DOHH2 (cell line): Measurements from ENCODE around the gene CDS1.

ENCODE experiments used
- H3F3A ChIP-seq: fragments of 200-600 bp; sonication (generic), shearing (Covaris generic); 2 replicates; pipeline ENCODE4 v1.6.0; 2016; ENCODE audit warnings: antibody characterized with exemption, mild to moderate bottlenecking; ENCODE audit not compliant: control insufficient read depth, insufficient read depth
- H3K27ac ChIP-seq: fragments of 200-600 bp; sonication (generic); 2 replicates; pipeline ENCODE4 v1.5.1; 2014; ENCODE audit warnings: low read depth, mild to moderate bottlenecking, low read length, moderate library complexity
- H3K27me3 ChIP-seq: fragments of 200-600 bp; sonication (generic); 2 replicates; pipeline ENCODE4 v1.6.1; 2014; ENCODE audit warnings: mild to moderate bottlenecking, low read length, mixed read lengths; ENCODE audit not compliant: control insufficient read depth
- H3K36me3 ChIP-seq: fragments of 200-600 bp; sonication (generic); 2 replicates; pipeline ENCODE4 v1.6.1; 2014; ENCODE audit warnings: mild to moderate bottlenecking, low read length, moderate library complexity, mixed read lengths; ENCODE audit not compliant: control insufficient read depth
- H3K4me1 ChIP-seq: fragments of 200-600 bp; sonication (generic); 2 replicates; pipeline ENCODE4 v1.6.1; 2014; ENCODE audit warnings: mild to moderate bottlenecking, low read length, mixed read lengths; ENCODE audit not compliant: control insufficient read depth
- H3K4me2 ChIP-seq: fragments of 200-600 bp; sonication (generic); 2 replicates; pipeline ENCODE4 v1.6.0; 2014; ENCODE audit warnings: mild to moderate bottlenecking, low read length, moderate library complexity
- H3K4me3 ChIP-seq: fragments of 200-600 bp; sonication (generic); 2 replicates; pipeline ENCODE4 v1.5.1; 2014; ENCODE audit warnings: mild to moderate bottlenecking, low read length, mixed read lengths
- H3K79me2 ChIP-seq: fragments of 200-600 bp; sonication (generic); 2 replicates; pipeline ENCODE4 v1.6.1; 2014; ENCODE audit warnings: mild to moderate bottlenecking, low read length, mixed read lengths; ENCODE audit not compliant: control insufficient read depth
- H3K9me2 ChIP-seq: fragments of 200-600 bp; sonication (generic); replicated peaks from 2 replicates; pipeline ENCODE4 v1.6.1; 2014; ENCODE audit warnings: mild to moderate bottlenecking, low read length, mixed read lengths; ENCODE audit not compliant: control insufficient read depth
- H3K9me3 ChIP-seq: fragments of 200-600 bp; sonication (generic); 2 replicates; pipeline ENCODE4 v1.6.1; 2014; ENCODE audit warnings: antibody characterized with exemption, low read length, mixed read lengths; ENCODE audit not compliant: control insufficient read depth, insufficient read depth
- H4K20me1 ChIP-seq: fragments of 200-600 bp; sonication (generic); 2 replicates; pipeline ENCODE4 v1.6.0; 2014; ENCODE audit warnings: low read depth, mild to moderate bottlenecking, antibody characterized with exemption, low read length, moderate library complexity; ENCODE audit not compliant: control insufficient read depth, insufficient read depth
- EZH2phosphoT487 ChIP-seq: fragments of 200-600 bp; sonication (generic); IDR thresholded peaks from 2 replicates; pipeline ENCODE4 v1.6.1; 2017; ENCODE audit warnings: borderline replicate concordance, mild to moderate bottlenecking, antibody characterized with exemption, low read length, moderate library complexity, mixed read lengths
- TF ChIP-seq, protein P1 (sequence below): fragments of 200-600 bp; sonication (generic); IDR thresholded peaks from one replicate; pipeline ENCODE4 v1.5.1; 2014; ENCODE audit warnings: antibody characterized with exemption, mild to moderate bottlenecking, low read depth, low read length; ENCODE audit not compliant: poor library complexity, severe bottlenecking

Gene CDS1

DNA sequence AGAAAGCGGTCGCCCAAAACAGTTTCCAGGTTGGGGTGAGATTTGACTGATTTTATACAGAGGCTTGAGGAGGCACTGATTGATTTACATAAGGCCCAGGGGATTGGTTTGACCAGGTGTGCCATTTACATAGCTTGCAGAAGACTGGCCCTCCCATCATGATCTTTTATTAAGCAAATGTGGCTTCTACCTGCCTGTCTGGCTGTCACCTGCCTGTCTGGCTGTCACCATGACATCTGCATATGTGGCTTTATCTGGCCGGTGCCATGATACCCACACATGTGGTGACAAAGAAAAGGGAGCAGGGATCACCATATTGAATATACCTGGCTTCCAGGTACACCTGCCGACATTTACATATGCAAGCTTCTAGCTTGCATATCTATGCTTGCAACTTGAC is 17.0 kb upstream of the CDS1 start:
- H3F3A ChIP-seq = no peaks in the 10 kb centered on the region
- no peaks in the 10 kb centered on the region for H3K36me3 ChIP-seq
- H3K27me3 ChIP-seq = no peaks in the 10 kb centered on the region
- no peaks in the 10 kb centered on the region for H3K79me2 ChIP-seq
- H3K4me1 ChIP-seq = no peaks in the 10 kb centered on the region
- no peaks in the 10 kb centered on the region for H3K9me3 ChIP-seq
- H3K27ac ChIP-seq = no peak overlapping the region
- no peak overlapping the region for H3K4me2 ChIP-seq
- no peak overlapping the region for H3K4me3 ChIP-seq
- no peaks in the 10 kb centered on the region for H4K20me1 ChIP-seq
- H3K9me2 ChIP-seq = no peaks in the 10 kb centered on the region
- no peak for TF ChIP-seq EZH2phosphoT487
- TF ChIP-seq, protein P1, sequence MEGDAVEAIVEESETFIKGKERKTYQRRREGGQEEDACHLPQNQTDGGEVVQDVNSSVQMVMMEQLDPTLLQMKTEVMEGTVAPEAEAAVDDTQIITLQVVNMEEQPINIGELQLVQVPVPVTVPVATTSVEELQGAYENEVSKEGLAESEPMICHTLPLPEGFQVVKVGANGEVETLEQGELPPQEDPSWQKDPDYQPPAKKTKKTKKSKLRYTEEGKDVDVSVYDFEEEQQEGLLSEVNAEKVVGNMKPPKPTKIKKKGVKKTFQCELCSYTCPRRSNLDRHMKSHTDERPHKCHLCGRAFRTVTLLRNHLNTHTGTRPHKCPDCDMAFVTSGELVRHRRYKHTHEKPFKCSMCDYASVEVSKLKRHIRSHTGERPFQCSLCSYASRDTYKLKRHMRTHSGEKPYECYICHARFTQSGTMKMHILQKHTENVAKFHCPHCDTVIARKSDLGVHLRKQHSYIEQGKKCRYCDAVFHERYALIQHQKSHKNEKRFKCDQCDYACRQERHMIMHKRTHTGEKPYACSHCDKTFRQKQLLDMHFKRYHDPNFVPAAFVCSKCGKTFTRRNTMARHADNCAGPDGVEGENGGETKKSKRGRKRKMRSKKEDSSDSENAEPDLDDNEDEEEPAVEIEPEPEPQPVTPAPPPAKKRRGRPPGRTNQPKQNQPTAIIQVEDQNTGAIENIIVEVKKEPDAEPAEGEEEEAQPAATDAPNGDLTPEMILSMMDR = no peak

DNA sequence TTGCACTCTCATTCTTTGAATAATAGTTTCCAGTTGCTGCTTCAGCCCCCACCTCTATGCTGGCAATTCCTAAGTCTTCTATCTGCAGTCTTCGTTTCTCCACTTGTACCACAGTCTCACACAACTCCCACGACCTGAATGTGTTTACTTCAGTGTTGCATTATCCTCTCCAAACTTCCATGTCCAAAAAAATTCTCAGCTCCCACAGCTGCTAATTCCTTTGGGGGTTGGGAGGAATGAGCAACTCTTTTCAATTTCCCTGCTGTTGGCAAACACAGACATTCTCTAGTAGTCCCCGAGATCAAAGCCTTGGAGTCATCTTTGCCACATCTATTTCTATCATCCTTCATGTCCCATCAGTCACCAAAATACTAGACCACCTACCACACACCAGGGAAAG is 14.4 kb upstream of the CDS1 start:
- Histone ChIP-seq H3K4me2 (no peak overlapping the region), H3F3A (no peaks in the 10 kb centered on the region), H4K20me1 (no peaks in the 10 kb centered on the region), H3K36me3 (no peaks in the 10 kb centered on the region), H3K4me1 (no peaks in the 10 kb centered on the region), H3K27me3 (no peaks in the 10 kb centered on the region), H3K27ac (no peak overlapping the region), H3K9me3 (no peaks in the 10 kb centered on the region), H3K79me2 (no peaks in the 10 kb centered on the region), H3K9me2 (no peaks in the 10 kb centered on the region), H3K4me3 (no peak overlapping the region)
- TF ChIP-seq, protein P1 = no peak
- no peak for TF ChIP-seq EZH2phosphoT487

DNA sequence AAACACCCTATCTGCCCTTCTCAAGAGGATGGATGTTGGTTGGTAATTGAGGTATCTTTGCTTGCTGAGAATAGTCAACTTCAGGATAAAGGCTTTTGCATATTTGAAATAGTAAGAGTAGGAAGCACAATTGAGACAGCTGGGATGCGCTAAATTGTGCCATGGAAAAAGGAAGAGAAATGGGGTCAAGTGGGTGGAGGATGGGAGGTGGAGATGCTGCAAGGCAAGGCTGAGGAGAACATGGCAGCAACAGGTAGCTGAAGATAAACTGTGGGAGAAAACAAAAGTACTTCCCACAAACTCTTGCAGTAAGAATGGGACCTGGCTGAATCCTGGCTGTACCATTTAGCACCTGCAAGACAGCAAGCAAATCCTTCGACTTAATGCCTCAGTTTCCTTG is 13.9 kb upstream of the CDS1 start:
- Histone ChIP-seq H3F3A (no peaks in the 10 kb centered on the region), H3K27ac (no peak overlapping the region), H3K4me3 (no peak overlapping the region), H4K20me1 (no peaks in the 10 kb centered on the region), H3K9me3 (no peaks in the 10 kb centered on the region), H3K79me2 (no peaks in the 10 kb centered on the region), H3K9me2 (no peaks in the 10 kb centered on the region), H3K27me3 (no peaks in the 10 kb centered on the region), H3K36me3 (no peaks in the 10 kb centered on the region), H3K4me2 (no peak overlapping the region), H3K4me1 (no peaks in the 10 kb centered on the region)
- TF ChIP-seq, protein P1 = no peak
